Measurements from ENCODE around the gene SPDYE3. TPM values are rescaled to one million over a fixed set of nuclear protein-coding genes. Genes with fewer than 3 reads are reported as not detected.

The SPDYE3 gene
- total RNA-seq, 1 experiment from 2014 or later, result not detected

DNA sequence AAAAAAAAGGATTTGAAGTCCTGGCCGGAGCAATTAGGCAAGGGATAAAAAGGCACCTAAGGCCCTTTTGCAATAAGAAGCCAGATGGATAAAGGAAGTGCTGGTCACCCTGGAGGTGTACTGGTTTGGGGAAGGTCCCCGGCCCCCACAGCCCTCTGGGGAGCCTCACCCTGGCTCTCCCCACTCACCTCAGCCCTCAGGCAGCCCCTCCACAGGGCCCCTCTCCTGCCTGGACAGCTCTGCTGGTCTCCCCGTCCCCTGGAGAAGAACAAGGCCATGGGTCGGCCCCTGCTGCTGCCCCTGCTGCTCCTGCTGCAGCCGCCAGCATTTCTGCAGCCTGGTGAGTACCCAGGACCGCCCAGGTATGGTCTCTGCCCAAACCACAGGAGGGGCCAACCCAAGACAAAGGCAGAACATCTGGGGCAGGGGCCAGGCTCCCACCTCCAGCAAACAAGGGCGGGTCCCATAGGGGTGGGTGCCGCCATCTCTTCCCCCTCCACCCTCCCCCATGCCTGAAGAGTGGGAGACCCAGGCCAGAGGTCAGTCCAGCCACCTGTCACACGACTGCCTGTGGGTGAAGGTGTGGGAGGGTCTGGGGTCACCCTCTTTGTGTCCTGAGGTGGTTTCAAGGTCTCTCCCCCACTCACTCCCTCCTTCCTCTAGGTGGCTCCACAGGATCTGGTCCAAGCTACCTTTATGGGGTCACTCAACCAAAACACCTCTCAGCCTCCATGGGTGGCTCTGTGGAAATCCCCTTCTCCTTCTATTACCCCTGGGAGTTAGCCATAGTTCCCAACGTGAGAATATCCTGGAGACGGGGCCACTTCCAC is 50.7 kb downstream of the SPDYE3 start, which contains the start of gene PILRB:
Gene PILRB, plus strand, starts transcription at position 91 of the 830 bp plus-strand sequence. Its CDS starts 186 bp downstream, at position 277.
- no peaks in the 10 kb centered on the region for H3K79me2 ChIP-seq (ENCODE audit: insufficient read depth, low read length)
- Mint-ChIP-seq H3K27ac (peak within 1 kb of the TSS in 1 of 3 experiments; percentile 67; a peak in 1 of 7 replicates), H3K9me3 (no peaks in the 10 kb centered on the region; a peak in 1 of 5 replicates)

More for the DNA sequence above, 50.7 kb downstream of the SPDYE3 start, which contains the start of gene PILRB:
- H2BK5ac ChIP-seq (ENCODE audit: insufficient read length, low read length), result no peak within 1 kb of the TSS
- H3K23ac ChIP-seq (ENCODE audit: insufficient read length, low read depth, low read length), result no peak within 1 kb of the TSS
- no peak within 1 kb of the TSS for H3K27ac ChIP-seq (ENCODE audit: insufficient read length, low read depth, low read length)
- no peak within 1 kb of the TSS for H3K56ac ChIP-seq (ENCODE audit: insufficient read length, low read depth, low read length)
- H3K79me1 ChIP-seq (ENCODE audit: insufficient read depth, low read depth, low read length, poor library complexity, severe bottlenecking), result no peaks in the 10 kb centered on the region
- H3K4me2 ChIP-seq (ENCODE audit: insufficient read depth, insufficient read length, low read length), result no peak within 1 kb of the TSS
- no peak within 1 kb of the TSS for H2BK20ac ChIP-seq (ENCODE audit: low read depth, low read length, poor library complexity, severe bottlenecking)
- H4K20me1 ChIP-seq (ENCODE audit: control insufficient read depth, insufficient read depth, insufficient read length), result no peaks in the 10 kb centered on the region
- H2BK15ac ChIP-seq (ENCODE audit: low read depth, low read length), result no peak within 1 kb of the TSS
- Mint-ChIP-seq H3K4me1 (no peaks in the 10 kb centered on the region), H3K4me3 (no peak within 1 kb of the TSS), H3K36me3 (ENCODE audit: insufficient read depth in 1 of 3, low read depth in 3 of 3) (peaks cover 51 to 93% (median 78%) of the 10 kb centered on the region in 3 experiments), H3K27me3 (ENCODE audit: low read depth) (no peaks in the 10 kb centered on the region)
- H3K14ac ChIP-seq (ENCODE audit: insufficient read depth, low read length), result no peak within 1 kb of the TSS
- no peak within 1 kb of the TSS for H3K9ac ChIP-seq (ENCODE audit: extremely low read depth, insufficient read length, low read length)
- no peak within 1 kb of the TSS for H4K5ac ChIP-seq (ENCODE audit: insufficient read length, low read depth, low read length)
- H3K18ac ChIP-seq (ENCODE audit: insufficient read length, low read depth, low read length), result no peak within 1 kb of the TSS
- H2BK120ac ChIP-seq (ENCODE audit: low read depth, low read length, poor library complexity, severe bottlenecking), result no peak within 1 kb of the TSS
- no peaks in the 10 kb centered on the region for H3K4me1 ChIP-seq (ENCODE audit: insufficient read depth, low read length)
- H2BK12ac ChIP-seq (ENCODE audit: insufficient read length, low read depth, low read length), result no peak within 1 kb of the TSS
- TF ChIP-seq, protein P1, sequence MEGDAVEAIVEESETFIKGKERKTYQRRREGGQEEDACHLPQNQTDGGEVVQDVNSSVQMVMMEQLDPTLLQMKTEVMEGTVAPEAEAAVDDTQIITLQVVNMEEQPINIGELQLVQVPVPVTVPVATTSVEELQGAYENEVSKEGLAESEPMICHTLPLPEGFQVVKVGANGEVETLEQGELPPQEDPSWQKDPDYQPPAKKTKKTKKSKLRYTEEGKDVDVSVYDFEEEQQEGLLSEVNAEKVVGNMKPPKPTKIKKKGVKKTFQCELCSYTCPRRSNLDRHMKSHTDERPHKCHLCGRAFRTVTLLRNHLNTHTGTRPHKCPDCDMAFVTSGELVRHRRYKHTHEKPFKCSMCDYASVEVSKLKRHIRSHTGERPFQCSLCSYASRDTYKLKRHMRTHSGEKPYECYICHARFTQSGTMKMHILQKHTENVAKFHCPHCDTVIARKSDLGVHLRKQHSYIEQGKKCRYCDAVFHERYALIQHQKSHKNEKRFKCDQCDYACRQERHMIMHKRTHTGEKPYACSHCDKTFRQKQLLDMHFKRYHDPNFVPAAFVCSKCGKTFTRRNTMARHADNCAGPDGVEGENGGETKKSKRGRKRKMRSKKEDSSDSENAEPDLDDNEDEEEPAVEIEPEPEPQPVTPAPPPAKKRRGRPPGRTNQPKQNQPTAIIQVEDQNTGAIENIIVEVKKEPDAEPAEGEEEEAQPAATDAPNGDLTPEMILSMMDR (conservative IDR thresholded peaks at IDR 0.05), result peak; percentile 40; the same call in 2 of the 3 replicates
- DNase-seq, result no peak
- no peak within 1 kb of the TSS for H2AK5ac ChIP-seq (ENCODE audit: insufficient read length, low read length)
- H3K4ac ChIP-seq (ENCODE audit: low read depth, low read length), result no peak within 1 kb of the TSS
- H4K8ac ChIP-seq (replicated peaks; ENCODE audit: insufficient read length, low read depth, low read length), result no peak within 1 kb of the TSS
- no peak within 1 kb of the TSS for H3T11ph ChIP-seq (ENCODE audit: low read length)
- H3K23me2 ChIP-seq (ENCODE audit: insufficient read length, low read depth, low read length, poor library complexity, severe bottlenecking), result no peaks in the 10 kb centered on the region
- H3K9me3 ChIP-seq (ENCODE audit: control insufficient read depth, low read depth, low read length), result no peaks in the 10 kb centered on the region
- H2AFZ ChIP-seq (ENCODE audit: low read length), result no peak within 1 kb of the TSS
- no CpG with 5 or more reads among the region's 11 CpGs for WGBS (ENCODE audit: extremely low coverage, insufficient read length, low lambda C conversion rate)
- H4K91ac ChIP-seq (ENCODE audit: insufficient read length, low read depth, low read length), result no peak within 1 kb of the TSS
- no peaks in the 10 kb centered on the region for H3K27me3 ChIP-seq (ENCODE audit: insufficient read depth, low read length)

Measured in H9 (cell line).